ENCODE data around the gene CYTH1. TPM values are rescaled to one million over a fixed set of nuclear protein-coding genes. Genes with fewer than 3 reads are reported as not detected.

Gene CYTH1
- total and polyA plus RNA-seq, 2 donors (not counting 1 experiment from before 2014, with no cell fraction given): 255 to 353 TPM

- no peaks in the 10 kb centered on the region for H3K9me3 ChIP-seq (ENCODE audit: control extremely low read depth in 1 of 3, control insufficient read depth in 2 of 3, insufficient read depth in 1 of 3, low read length in 2 of 3)
- H3K36me3 ChIP-seq (replicated peaks in 1 of 2; ENCODE audit: control extremely low read depth in 1 of 2, control insufficient read depth in 1 of 2, extremely low read depth in 1 of 2, insufficient read depth in 2 of 2, low read length in 1 of 2): peaks cover 2 to 21% of the 10 kb centered on the region in 2 experiments
- peak overlapping the region; percentile 69 for H3K4me2 ChIP-seq (replicated peaks; ENCODE audit: low read depth, low read length, poor library complexity, severe bottlenecking)
- no peak overlapping the region for H2AFZ ChIP-seq (ENCODE audit: insufficient read depth, low read depth, low read length, poor library complexity, severe bottlenecking)
- intact Hi-C loops (cut with micrococcal nuclease): loop anchor here (1.0 to 2.0 kb wide), 4 partner anchors 9 to 49 kb away; no protein-coding TSS in a partner anchor
- no peak overlapping the region for H3K9ac ChIP-seq (ENCODE audit: low read length)
- peaks cover 85 to 87% of the 10 kb centered on the region in 2 donors for H3K4me1 ChIP-seq (ENCODE audit: control insufficient read depth in 2 of 2, insufficient read depth in 2 of 2, low read length in 2 of 2)
- ChIA-PET CTCF (interaction anchor here (1.0 to 5.2 kb wide), 11 partner anchors 8 to 129 kb away, joined by 3 to 50 read pairs (median 5); no protein-coding TSS in a partner anchor), POLR2A (no interaction called here)
- no peaks in the 10 kb centered on the region for H3K9me3 Mint-ChIP-seq (ENCODE audit: insufficient read depth)
- H3K79me2 ChIP-seq (ENCODE audit: control insufficient read depth, insufficient read depth, low read length): peaks cover 99% of the 10 kb centered on the region
- no peaks in the 10 kb centered on the region for H3K27me3 Mint-ChIP-seq
- WGBS (ENCODE audit: insufficient coverage): 82% methylated on average over 6 of the region's 12 CpGs
- H3K27ac Mint-ChIP-seq: peak overlapping the region; percentile 75
- peak overlapping the region; percentile 27 for H3K4me3 Mint-ChIP-seq
- H3K27ac ChIP-seq (ENCODE audit: low read length in 2 of 2): peak overlapping the region; percentile 30 to 91
- H3K4me3 ChIP-seq (ENCODE audit: control extremely low read depth in 1 of 5, extremely low read depth in 1 of 5, insufficient read depth in 1 of 5, low read depth in 2 of 5, low read length in 4 of 5): no peak overlapping the region
- peaks cover 82% of the 10 kb centered on the region for H3K4me1 Mint-ChIP-seq
- no peaks in the 10 kb centered on the region for H3K27me3 ChIP-seq (replicated peaks in 1 of 4; ENCODE audit: control extremely low read depth in 1 of 4, control insufficient read depth in 3 of 4, insufficient read depth in 4 of 4, low read length in 3 of 4)
- ATAC-seq (ENCODE audit: low read depth): no peak
- TF ChIP-seq CTCF (IDR thresholded peaks at IDR 0.05): peak; percentile 84
- TF ChIP-seq EZH2 (IDR thresholded peaks at IDR 0.05; ENCODE audit: borderline replicate concordance, insufficient read depth, low read depth, low read length, poor library complexity, severe bottlenecking): no peak
- DNase-seq: peak; percentile 70
- H4K20me1 ChIP-seq (ENCODE audit: control insufficient read depth, insufficient read depth, low read length, poor library complexity, severe bottlenecking): peaks cover 49% of the 10 kb centered on the region
Measured at GRCh38 chr17:78745407-78746088, 36.5 kb downstream of the CYTH1 start.

- H3K9ac ChIP-seq (ENCODE audit: low read length): no peak overlapping the region
- no peak overlapping the region for H3K27ac ChIP-seq (ENCODE audit: low read length in 2 of 2)
- WGBS (ENCODE audit: insufficient coverage): 100% methylated on average over 2 of the region's 5 CpGs
- peaks cover 85 to 87% of the 10 kb centered on the region in 2 donors for H3K4me1 ChIP-seq (ENCODE audit: control insufficient read depth in 2 of 2, insufficient read depth in 2 of 2, low read length in 2 of 2)
- no peak for TF ChIP-seq CTCF (IDR thresholded peaks at IDR 0.05)
- TF ChIP-seq EZH2 (IDR thresholded peaks at IDR 0.05; ENCODE audit: borderline replicate concordance, insufficient read depth, low read depth, low read length, poor library complexity, severe bottlenecking): no peak
- no peaks in the 10 kb centered on the region for H3K9me3 ChIP-seq (ENCODE audit: control extremely low read depth in 1 of 3, control insufficient read depth in 2 of 3, insufficient read depth in 1 of 3, low read length in 2 of 3)
- no peaks in the 10 kb centered on the region for H3K27me3 Mint-ChIP-seq
- CTCF ChIA-PET: interaction anchor here (1.5 to 7.0 kb wide), 6 partner anchors 9 to 246 kb away, joined by 3 to 35 read pairs (median 6); no protein-coding TSS in a partner anchor
- no peak overlapping the region for H3K4me3 ChIP-seq (ENCODE audit: control extremely low read depth in 1 of 5, extremely low read depth in 1 of 5, insufficient read depth in 1 of 5, low read depth in 2 of 5, low read length in 4 of 5)
- H4K20me1 ChIP-seq (ENCODE audit: control insufficient read depth, insufficient read depth, low read length, poor library complexity, severe bottlenecking): peaks cover 59% of the 10 kb centered on the region
- H3K4me3 Mint-ChIP-seq: no peak overlapping the region
- no peaks in the 10 kb centered on the region for H3K27me3 ChIP-seq (replicated peaks in 1 of 4; ENCODE audit: control extremely low read depth in 1 of 4, control insufficient read depth in 3 of 4, insufficient read depth in 4 of 4, low read length in 3 of 4)
- H2AFZ ChIP-seq (ENCODE audit: insufficient read depth, low read depth, low read length, poor library complexity, severe bottlenecking): no peak overlapping the region
- DNase-seq (no peak), ATAC-seq (ENCODE audit: low read depth) (no peak)
- H3K9me3 Mint-ChIP-seq (ENCODE audit: insufficient read depth): no peaks in the 10 kb centered on the region
- H3K79me2 ChIP-seq (ENCODE audit: control insufficient read depth, insufficient read depth, low read length): peaks cover 97% of the 10 kb centered on the region
- H3K4me1 Mint-ChIP-seq: peaks cover 88% of the 10 kb centered on the region
- intact Hi-C loops (cut with micrococcal nuclease): no loop called here
- POLR2A ChIA-PET: interaction anchor here (1.7 kb wide), 1 partner anchor 38 kb away, joined by 4 read pairs; no protein-coding TSS in a partner anchor
- peaks cover 2 to 21% of the 10 kb centered on the region in 2 experiments for H3K36me3 ChIP-seq (replicated peaks in 1 of 2; ENCODE audit: control extremely low read depth in 1 of 2, control insufficient read depth in 1 of 2, extremely low read depth in 1 of 2, insufficient read depth in 2 of 2, low read length in 1 of 2)
- no peak overlapping the region for H3K27ac Mint-ChIP-seq
- H3K4me2 ChIP-seq (replicated peaks; ENCODE audit: low read depth, low read length, poor library complexity, severe bottlenecking): no peak overlapping the region
Measured at GRCh38 chr17:78742901-78743300, 39.2 kb downstream of the CYTH1 start.

Measured in B cell (primary cell).